WERI-Rb-1 (cell line): ENCODE data around the gene PDE9A.

Experiments used
- DNase-seq: peaks from one replicate; pipeline ENCODE4 v3.0.0-alpha.2; 2020
- H3K27ac ChIP-seq: fragments of 250-450 bp; sonication (Bioruptor Pico); 2 replicates; pipeline ENCODE4 v1.5.1; 2020; ENCODE audit warnings: mild to moderate bottlenecking, moderate library complexity
- H3K27me3 ChIP-seq: fragments of 250-450 bp; sonication (Bioruptor Pico); 2 replicates; pipeline ENCODE4 v1.5.1; 2021; ENCODE audit warnings: mild to moderate bottlenecking, low read depth, moderate library complexity; ENCODE audit not compliant: insufficient read depth, severe bottlenecking
- H3K36me3 ChIP-seq: fragments of 250-450 bp; sonication (Bioruptor Pico); 2 replicates; pipeline ENCODE4 v1.5.1; 2020; ENCODE audit warnings: mild to moderate bottlenecking, moderate library complexity
- H3K4me3 ChIP-seq: 2 replicates; pipeline ENCODE4 v1.5.1; 2011; ENCODE audit warnings: low read depth, mild to moderate bottlenecking, control low read depth, low read length
- H3K9me3 ChIP-seq: fragments of 250-450 bp; sonication (Bioruptor Pico); 2 replicates; pipeline ENCODE4 v1.5.1; 2021; ENCODE audit warnings: mild to moderate bottlenecking, moderate library complexity; ENCODE audit not compliant: severe bottlenecking
- TF ChIP-seq, protein P1 (sequence below): IDR thresholded peaks from 2 replicates; pipeline ENCODE4 v1.5.1; 2011; ENCODE audit warnings: low read depth, mild to moderate bottlenecking, control low read depth, inconsistent platforms, low read length

PDE9A gene

DNA sequence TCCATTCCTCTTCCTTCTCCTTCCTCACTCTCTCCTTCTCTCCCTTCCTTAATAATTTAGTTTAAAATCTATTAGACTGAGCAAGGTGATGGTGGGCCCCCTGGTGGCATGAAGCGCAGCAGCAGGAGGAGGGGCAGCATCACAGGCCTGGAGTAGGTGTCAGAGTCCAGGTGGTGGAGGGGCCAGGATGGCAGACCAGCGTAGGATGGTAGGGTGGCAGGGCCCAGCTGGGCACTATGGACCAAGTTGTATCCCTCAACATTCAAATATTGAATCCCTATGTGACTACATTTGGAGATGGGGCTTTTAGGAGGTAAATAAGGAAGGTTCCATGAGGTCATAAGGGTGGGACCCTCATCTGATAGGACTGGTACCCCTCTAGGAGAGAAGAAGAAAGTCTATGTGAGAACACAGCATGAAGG is 164.9 kb downstream of the PDE9A start:
- no peaks in the 10 kb centered on the region for H3K27me3 ChIP-seq
- TF ChIP-seq, protein P1, sequence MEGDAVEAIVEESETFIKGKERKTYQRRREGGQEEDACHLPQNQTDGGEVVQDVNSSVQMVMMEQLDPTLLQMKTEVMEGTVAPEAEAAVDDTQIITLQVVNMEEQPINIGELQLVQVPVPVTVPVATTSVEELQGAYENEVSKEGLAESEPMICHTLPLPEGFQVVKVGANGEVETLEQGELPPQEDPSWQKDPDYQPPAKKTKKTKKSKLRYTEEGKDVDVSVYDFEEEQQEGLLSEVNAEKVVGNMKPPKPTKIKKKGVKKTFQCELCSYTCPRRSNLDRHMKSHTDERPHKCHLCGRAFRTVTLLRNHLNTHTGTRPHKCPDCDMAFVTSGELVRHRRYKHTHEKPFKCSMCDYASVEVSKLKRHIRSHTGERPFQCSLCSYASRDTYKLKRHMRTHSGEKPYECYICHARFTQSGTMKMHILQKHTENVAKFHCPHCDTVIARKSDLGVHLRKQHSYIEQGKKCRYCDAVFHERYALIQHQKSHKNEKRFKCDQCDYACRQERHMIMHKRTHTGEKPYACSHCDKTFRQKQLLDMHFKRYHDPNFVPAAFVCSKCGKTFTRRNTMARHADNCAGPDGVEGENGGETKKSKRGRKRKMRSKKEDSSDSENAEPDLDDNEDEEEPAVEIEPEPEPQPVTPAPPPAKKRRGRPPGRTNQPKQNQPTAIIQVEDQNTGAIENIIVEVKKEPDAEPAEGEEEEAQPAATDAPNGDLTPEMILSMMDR, result peak; percentile 73
- no peaks in the 10 kb centered on the region for H3K36me3 ChIP-seq
- DNase-seq, result peak; percentile 56
- no peak overlapping the region for H3K4me3 ChIP-seq
- peaks cover 24% of the 10 kb centered on the region for H3K9me3 ChIP-seq
- no peak overlapping the region for H3K27ac ChIP-seq

GRCh38 chr21:42819861-42820615 is 166.6 kb downstream of the PDE9A start:
- H3K4me3 ChIP-seq, result no peak overlapping the region
- H3K36me3 ChIP-seq, result no peaks in the 10 kb centered on the region
- DNase-seq, result no peak
- no peak overlapping the region for H3K27ac ChIP-seq
- H3K9me3 ChIP-seq, result peaks cover 17% of the 10 kb centered on the region
- H3K27me3 ChIP-seq, result no peaks in the 10 kb centered on the region
- TF ChIP-seq, protein P1, result no peak

- no peak for DNase-seq
- TF ChIP-seq, protein P1, result no peak
- peaks cover 11% of the 10 kb centered on the region for H3K9me3 ChIP-seq
These were observed 167.4 kb downstream of the PDE9A start for GRCh38 chr21:42820616-42821465.

More at GRCh38 chr21:42820616-42821465, 167.4 kb downstream of the PDE9A start:
- Histone ChIP-seq H3K27me3 (no peaks in the 10 kb centered on the region), H3K4me3 (no peak overlapping the region), H3K36me3 (no peaks in the 10 kb centered on the region), H3K27ac (no peak overlapping the region)
